HCT116 (cell line): ENCODE data around the gene CSTF2. TPM values are rescaled to one million over a fixed set of nuclear protein-coding genes. Genes with fewer than 3 reads are reported as not detected.

Experiments
- ATAC-seq: fragments of 200-7000 bp; cut with Tn5 transposase; 2 replicates; pipeline ENCODE4 v1.9.1; 2020; ENCODE audit warnings: mild to moderate bottlenecking, moderate library complexity
- BruUV-seq: library from RNA; stranded (reverse); fragments of 400-500 nt; replicated peaks from 2 replicates; lab custom pipeline; 2021; lab: Mats Ljungman, UMichigan
- CTCF ChIA-PET: fragments of 300-600 bp; sonication (Branson Sonifier 250); formaldehyde crosslinking; loops from one replicate; lab custom pipeline; 2021; ENCODE audit warnings: antibody characterized with exemption; lab: Charles Lee
- POLR2A ChIA-PET: fragments of 300-600, 350-600 bp; sonication (Branson Sonifier 250); formaldehyde crosslinking; loops from one replicate; lab custom pipeline; 2021; ENCODE audit warnings: antibody characterized with exemption; lab: Charles Lee
- RAD21 ChIA-PET, 2 experiments: fragments of 300-600 bp; sonication (Branson Sonifier 250); formaldehyde crosslinking; loops; one replicate each; lab custom pipeline; 2023; ENCODE audit warnings: low total read pairs in 2 of 2; ENCODE audit not compliant: uncharacterized antibody in 2 of 2, unreplicated experiment in 2 of 2, low non-redundant PET in 1 of 2; lab: Charles Lee
- DNase-seq: peaks from one replicate; pipeline ENCODE4 v3.0.0-alpha.2; 2010; ENCODE audit warnings: low read depth, low spot score
- H2AFZ ChIP-seq: fragments of 200-600 bp; shearing (Covaris generic), sonication (generic); 2 replicates; pipeline ENCODE4 v1.6.1; 2017; ENCODE audit warnings: low read depth, mixed run types, mixed read lengths, antibody characterized with exemption, low read length; ENCODE audit not compliant: poor library complexity, severe bottlenecking
- H3K27ac ChIP-seq: 2 replicates; pipeline ENCODE4 v1.5.1; 2012; ENCODE audit warnings: low read depth, low read length
- H3K27me3 ChIP-seq: fragments of 200-600 bp; sonication (generic); 2 replicates; pipeline ENCODE4 v1.6.1; 2016; ENCODE audit warnings: mixed run types, low read length, mixed read lengths; ENCODE audit not compliant: insufficient read depth
- H3K36me3 ChIP-seq, 2 experiments: fragments of 200-500 bp in 1 of 2; fragments of 200-600 bp in 1 of 2; sonication (Bioruptor generic) in 1 of 2; sonication (generic) in 1 of 2; 2 replicates each; pipeline versions ENCODE4 v1.5.1 to v1.6.1; 2014 to 2016; ENCODE audit warnings: low read length in 2 of 2, inconsistent platforms in 1 of 2, mixed read lengths in 1 of 2, mixed run types in 1 of 2; ENCODE audit not compliant: insufficient read depth in 2 of 2, control insufficient read depth in 1 of 2
- H3K4me1 ChIP-seq, 2 experiments: fragments of 200-600 bp in 1 of 2; sonication (generic) in 1 of 2; 2 replicates each; pipeline versions ENCODE4 v1.5.1 to v1.6.1; 2012 to 2017; ENCODE audit warnings: low read length in 2 of 2, inconsistent platforms in 1 of 2, mild to moderate bottlenecking in 1 of 2, mixed read lengths in 1 of 2, mixed run types in 1 of 2, moderate library complexity in 1 of 2; ENCODE audit not compliant: insufficient read depth in 2 of 2, control insufficient read depth in 1 of 2
- H3K4me2 ChIP-seq: fragments of 200-600 bp; sonication (generic); 2 replicates; pipeline ENCODE4 v1.6.1; 2017; ENCODE audit warnings: mixed run types, low read length, mixed read lengths
- H3K4me3 ChIP-seq, 2 experiments: fragments of 200-600 bp in 1 of 2; sonication (generic) in 1 of 2; replicated peaks in 1 of 2; 2 replicates each; pipeline ENCODE4 v1.5.1; 2011 to 2016; ENCODE audit warnings: low read length in 2 of 2, control low read depth in 1 of 2, low read depth in 1 of 2, mild to moderate bottlenecking in 1 of 2, mixed read lengths in 1 of 2, mixed run types in 1 of 2
- H3K79me2 ChIP-seq: fragments of 200-600 bp; sonication (generic); 2 replicates; pipeline ENCODE4 v1.6.1; 2017; ENCODE audit warnings: mild to moderate bottlenecking, mixed run types, low read length, moderate library complexity, mixed read lengths; ENCODE audit not compliant: insufficient read depth
- H3K9ac ChIP-seq: fragments of 200-600 bp; sonication (generic); 2 replicates; pipeline ENCODE4 v1.6.1; 2016; ENCODE audit warnings: low read length, mixed read lengths
- H3K9me2 ChIP-seq: fragments of 200-600 bp; sonication (generic), shearing (Covaris generic); 2 replicates; pipeline ENCODE4 v1.6.1; 2017; ENCODE audit warnings: mixed run types, mild to moderate bottlenecking, moderate library complexity; ENCODE audit not compliant: insufficient read depth
- H3K9me3 ChIP-seq, 2 experiments: fragments of 200-500 bp in 1 of 2; fragments of 200-600 bp in 1 of 2; sonication (Bioruptor generic) in 1 of 2; sonication (generic) in 1 of 2; 2 replicates each; pipeline ENCODE4 v1.6.1; 2014 to 2017; ENCODE audit warnings: low read length in 2 of 2, mixed read lengths in 2 of 2, inconsistent platforms in 1 of 2, low read depth in 1 of 2, mild to moderate bottlenecking in 1 of 2, mixed run types in 1 of 2, moderate library complexity in 1 of 2; ENCODE audit not compliant: control insufficient read depth in 1 of 2, insufficient read depth in 1 of 2
- H4K20me1 ChIP-seq: fragments of 200-600 bp; sonication (generic), shearing (Covaris generic); 2 replicates; pipeline ENCODE4 v1.6.1; 2017; ENCODE audit warnings: mixed run types, mild to moderate bottlenecking, moderate library complexity; ENCODE audit not compliant: insufficient read depth
- ATF3 ChIP-seq: IDR thresholded peaks from 2 replicates; pipeline ENCODE4 v1.6.1; 2012
- CBX3 ChIP-seq: IDR thresholded peaks from 2 replicates; pipeline ENCODE4 v1.6.1; 2012; ENCODE audit warnings: low read depth
- CEBPB ChIP-seq: IDR thresholded peaks from 2 replicates; pipeline ENCODE4 v1.6.1; 2012; ENCODE audit warnings: low read depth
- CTCF ChIP-seq, 3 experiments: fragments of 200-600 bp in 1 of 3; sonication (generic) in 1 of 3; IDR thresholded peaks in 2 of 3; conservative IDR thresholded peaks in 1 of 3; 2 replicates each; pipeline ENCODE4 v1.5.1; 2012 to 2017; ENCODE audit warnings: low read depth in 2 of 3, low read length in 2 of 3, antibody characterized with exemption in 1 of 3, borderline replicate concordance in 1 of 3, control low read depth in 1 of 3, mild to moderate bottlenecking in 1 of 3, mixed read lengths in 1 of 3, mixed run types in 1 of 3, moderate library complexity in 1 of 3; ENCODE audit not compliant: insufficient read depth in 1 of 3
- EGR1 ChIP-seq: IDR thresholded peaks from 2 replicates; pipeline ENCODE4 v1.6.1; 2012; ENCODE audit warnings: low read depth
- ELF1 ChIP-seq: IDR thresholded peaks from 2 replicates; pipeline ENCODE4 v1.6.1; 2012; ENCODE audit warnings: low read depth, borderline replicate concordance
- EZH2 ChIP-seq: fragments of 200-600 bp; sonication (generic); IDR thresholded peaks from 2 replicates; pipeline ENCODE4 v1.6.1; 2017; ENCODE audit warnings: antibody characterized with exemption, mixed run types
- EZH2phosphoT487 ChIP-seq: fragments of 200-600 bp; IDR thresholded peaks from 2 replicates; pipeline ENCODE4 v1.6.1; 2018; ENCODE audit warnings: antibody characterized with exemption, borderline replicate concordance
- FOSL1 ChIP-seq: IDR thresholded peaks from 2 replicates; pipeline ENCODE4 v1.6.1; 2012; ENCODE audit warnings: low read depth
- JUND ChIP-seq: IDR thresholded peaks from 2 replicates; pipeline ENCODE4 v1.6.1; 2012
- MAX ChIP-seq: IDR thresholded peaks from 2 replicates; pipeline ENCODE4 v1.6.1; 2012
- POLR2A ChIP-seq: IDR thresholded peaks from 2 replicates; pipeline ENCODE4 v1.7.0; 2011; ENCODE audit warnings: borderline replicate concordance; ENCODE audit not compliant: insufficient read depth, insufficient read length; ENCODE audit errors: extremely low read depth
- POLR2AphosphoS5 ChIP-seq: IDR thresholded peaks from 2 replicates; pipeline ENCODE4 v1.6.1; 2011; ENCODE audit warnings: mild to moderate bottlenecking, low read depth, low read length, moderate library complexity
- SIN3A ChIP-seq: IDR thresholded peaks from 2 replicates; pipeline ENCODE4 v1.6.1; 2012; ENCODE audit warnings: low read depth
- SP1 ChIP-seq: IDR thresholded peaks from 2 replicates; pipeline ENCODE4 v1.6.1; 2012; ENCODE audit warnings: low read depth
- SRF ChIP-seq: IDR thresholded peaks from 2 replicates; pipeline ENCODE4 v1.6.1; 2012; ENCODE audit warnings: low read depth
- YY1 ChIP-seq: IDR thresholded peaks from 2 replicates; pipeline ENCODE4 v1.6.1; 2011; ENCODE audit warnings: low read length, low read depth, moderate library complexity, mild to moderate bottlenecking; ENCODE audit not compliant: insufficient replicate concordance; ENCODE audit errors: extremely low read depth
- ZBTB33 ChIP-seq: IDR thresholded peaks from 2 replicates; pipeline ENCODE4 v1.6.1; 2011; ENCODE audit warnings: mild to moderate bottlenecking, low read length, moderate library complexity; ENCODE audit not compliant: insufficient replicate concordance; ENCODE audit errors: extremely low read depth
- ZFX ChIP-seq: fragments of 450-650 bp; IDR thresholded peaks from 2 replicates; pipeline ENCODE4 v1.6.1; 2017
- ZNF274 ChIP-seq: fragments of 200-500 bp; sonication (Bioruptor generic); IDR thresholded peaks from 2 replicates; pipeline ENCODE4 v1.6.1; 2014; ENCODE audit warnings: mild to moderate bottlenecking, low read depth, low read length, inconsistent platforms
- intact Hi-C: fragments of 100-400 bp; cut with micrococcal nuclease; formaldehyde crosslinking; loops from 2 replicates; pipeline ENCODE4 v1.10.0; 2022
- total RNA-seq: library from RNA; stranded (reverse); gene quantifications from one replicate; pipeline ENCODE4 v1.2.1, GENCODE V29; 2021; ENCODE audit not compliant: unreplicated experiment

The CSTF2 gene
- total RNA-seq, 1 experiment from 2014 or later: 34.1 TPM

- RAD21 ChIA-PET: no interaction called here
- H3K9ac ChIP-seq: no peak overlapping the region
- CTCF ChIA-PET: no interaction called here
- H3K79me2 ChIP-seq: no peaks in the 10 kb centered on the region
- intact Hi-C loops: no loop called here
- no peak overlapping the region for H2AFZ ChIP-seq
- H3K36me3 ChIP-seq: no peaks in the 10 kb centered on the region
- H3K27me3 ChIP-seq: no peaks in the 10 kb centered on the region
- no peaks in the 10 kb centered on the region for H4K20me1 ChIP-seq
- no peak for TF ChIP-seq CTCF (IDR thresholded peaks at IDR 0.05 in 2 of 3, conservative IDR thresholded peaks at IDR 0.05 in 1 of 3; ENCODE audit: borderline replicate concordance in 1 of 3, insufficient read depth in 1 of 3, low read depth in 2 of 3, low read length in 2 of 3)
- no peak for TF ChIP-seq CBX3
- TF ChIP-seq SP1: no peak
- TF ChIP-seq ZBTB33: no peak
- no peak for TF ChIP-seq POLR2A
- no peak for TF ChIP-seq SIN3A
- no peak for TF ChIP-seq YY1
- no peak for TF ChIP-seq ZFX
- no peak for TF ChIP-seq ZNF274
- no peak for TF ChIP-seq CEBPB
- no peak for TF ChIP-seq EGR1
- no peak for TF ChIP-seq JUND
- TF ChIP-seq ELF1: no peak
- TF ChIP-seq POLR2AphosphoS5: no peak
- TF ChIP-seq SRF: no peak
- no peak for TF ChIP-seq ATF3
- no peak for TF ChIP-seq EZH2
- TF ChIP-seq MAX: no peak
- no peak for TF ChIP-seq FOSL1
- TF ChIP-seq EZH2phosphoT487: no peak
- H3K9me3 ChIP-seq: no peaks in the 10 kb centered on the region
- ATAC-seq: no peak
- H3K4me3 ChIP-seq: no peak overlapping the region
- H3K27ac ChIP-seq: no peak overlapping the region
- no peak for DNase-seq
- POLR2A ChIA-PET: no interaction called here
- no peak overlapping the region for H3K4me2 ChIP-seq
- no TSS peak for BruUV-seq
- H3K4me1 ChIP-seq: no peaks in the 10 kb centered on the region
- no peaks in the 10 kb centered on the region for H3K9me2 ChIP-seq
Observed at GRCh38 chrX:100871594-100872560, 51.7 kb downstream of the CSTF2 start.
